Lower leg skin (tissue), 4 donors: ENCODE data around the gene FAM171A1. TPM values are rescaled to one million over a fixed set of nuclear protein-coding genes. Genes with fewer than 3 reads are reported as not detected.

Experiments used
- DNase-seq, 2 donors: peaks; one replicate each; pipeline ENCODE4 v3.0.0-alpha.2; 2019; ENCODE audit warnings: low spot score in 2 of 2
- H3K4me3 ChIP-seq: fragments of 200-600 bp; sonication (generic); 2 replicates; pipeline ENCODE4 v1.5.1; 2017; ENCODE audit warnings: mild to moderate bottlenecking, low read depth; ENCODE audit not compliant: poor library complexity, severe bottlenecking
- CTCF ChIP-seq, 3 donors: fragments of 450-650 bp; IDR thresholded peaks; one replicate each; pipeline ENCODE4 v1.5.1; 2016; ENCODE audit warnings: antibody characterized with exemption in 3 of 3, mild to moderate bottlenecking in 3 of 3, moderate library complexity in 2 of 3
- POLR2A ChIP-seq, 2 donors: fragments of 450-650 bp; IDR thresholded peaks; one replicate each; pipeline ENCODE4 v1.6.1; 2016 to 2017; ENCODE audit warnings: antibody characterized with exemption in 2 of 2, mild to moderate bottlenecking in 1 of 2, moderate library complexity in 1 of 2
- WGBS, 2 donors: methylation state at CpG; one replicate each; pipeline ENCODE4 v1.1.5; 2018; 5-methylcytosine and 5-hydroxymethylcytosine counted together
- intact Hi-C: fragments of 100-400 bp; cut with DNase I; formaldehyde crosslinking; loops from one replicate; pipeline ENCODE4 v1.15.0; 2023; ENCODE audit warnings: low total_unique reads
- total RNA-seq, 4 donors: library from RNA; depleted of rRNA; stranded (reverse); fragments of >200 nt; gene quantifications; one replicate each; pipeline ENCODE4 v1.1.0, GENCODE V29; 2016

FAM171A1 gene
- total RNA-seq, 4 donors from 2014 or later: 2.7 to 5.4 (median 3.1) TPM

- WGBS, 2 donors: 85 to 87% methylated on average over 7 of the region's 7 CpGs
- intact Hi-C loops: no loop called here
- no peak for DNase-seq
- TF ChIP-seq POLR2A (IDR thresholded peaks at IDR 0.05) (no peak), CTCF (IDR thresholded peaks at IDR 0.05) (no peak)
- H3K4me3 ChIP-seq: no peak overlapping the region
These were observed 8.1 kb downstream of the FAM171A1 start for GRCh38 chr10:15363031-15363430.

- TF ChIP-seq POLR2A (IDR thresholded peaks at IDR 0.05): no peak
- no peak for TF ChIP-seq CTCF (IDR thresholded peaks at IDR 0.05)
- no peak overlapping the region for H3K4me3 ChIP-seq
These were observed 10.0 kb downstream of the FAM171A1 start for GRCh38 chr10:15361131-15361530.

GRCh38 chr10:15360566-15360965 is 10.5 kb downstream of the FAM171A1 start:
- WGBS, 2 donors: 86 to 87% methylated on average over 4 of the region's 4 CpGs
- DNase-seq: peak in 1 of 2 donors; percentile 29
- intact Hi-C loops: no loop called here
- TF ChIP-seq CTCF (IDR thresholded peaks at IDR 0.05): no peak
- no peak for TF ChIP-seq POLR2A (IDR thresholded peaks at IDR 0.05)
- H3K4me3 ChIP-seq: no peak overlapping the region

More at GRCh38 chr10:15361131-15361530, 10.0 kb downstream of the FAM171A1 start:
- WGBS, 2 donors: 78% methylated on average over 3 of the region's 3 CpGs
- intact Hi-C loops: no loop called here
- DNase-seq: no peak

- H3K4me3 ChIP-seq: no peak overlapping the region
- no peak for DNase-seq
- TF ChIP-seq CTCF (IDR thresholded peaks at IDR 0.05): no peak
- TF ChIP-seq POLR2A (IDR thresholded peaks at IDR 0.05): no peak
- 85 to 87% methylated on average over 8 of the region's 8 CpGs for WGBS, 2 donors
- intact Hi-C loops: no loop called here
These were observed 17.5 kb downstream of the FAM171A1 start for GRCh38 chr10:15353471-15354017.

GRCh38 chr10:15352836-15353235 is 18.3 kb downstream of the FAM171A1 start:
- 90 to 91% methylated on average over 7 of the region's 7 CpGs for WGBS, 2 donors
- no peak for TF ChIP-seq CTCF (IDR thresholded peaks at IDR 0.05)
- TF ChIP-seq POLR2A (IDR thresholded peaks at IDR 0.05): no peak
- intact Hi-C loops: no loop called here
- H3K4me3 ChIP-seq: no peak overlapping the region
- peak in 1 of 2 donors; percentile 17 for DNase-seq

GRCh38 chr10:15352201-15352600 is 18.9 kb downstream of the FAM171A1 start:
- no peak overlapping the region for H3K4me3 ChIP-seq
- no peak for DNase-seq
- no peak for TF ChIP-seq CTCF (IDR thresholded peaks at IDR 0.05)
- no peak for TF ChIP-seq POLR2A (IDR thresholded peaks at IDR 0.05)
- intact Hi-C loops: no loop called here
- WGBS, 2 donors: 70 to 76% methylated on average over 3 of the region's 3 CpGs
